WTC11 (cell line): ENCODE data around the gene RPL10A. TPM values are rescaled to one million over a fixed set of nuclear protein-coding genes. Genes with fewer than 3 reads are reported as not detected.

Experiments used
- ATAC-seq: fragments of 200-7000 bp; cut with Tn5 transposase; 2 replicates; pipeline ENCODE4 v1.10.0; 2021; ENCODE audit warnings: mild to moderate bottlenecking, moderate library complexity
- CTCF ChIA-PET: fragments of 300-600 bp; sonication (Branson Sonifier 250); formaldehyde crosslinking; loops from one replicate; lab custom pipeline; 2021; ENCODE audit warnings: antibody characterized with exemption; lab: Charles Lee
- POLR2A ChIA-PET: fragments of 350-600 bp; sonication (Branson Sonifier 250); formaldehyde crosslinking; loops from one replicate; lab custom pipeline; 2021; ENCODE audit warnings: antibody characterized with exemption; lab: Charles Lee
- DNase-seq: peaks from one replicate; pipeline ENCODE4 v3.0.0; 2021; ENCODE audit warnings: low spot score
- H3K27ac Mint-ChIP-seq: 2 replicates; pipeline ENCODE4 v1.8.0; 2021; ENCODE audit warnings: mixed read lengths
- H3K27me3 Mint-ChIP-seq: 2 replicates; pipeline ENCODE4 v1.8.0; 2021; ENCODE audit warnings: low read depth, mild to moderate bottlenecking, moderate library complexity, mixed read lengths
- H3K36me3 Mint-ChIP-seq: 2 replicates; pipeline ENCODE4 v1.8.0; 2021; ENCODE audit warnings: mixed read lengths
- H3K4me1 Mint-ChIP-seq: 2 replicates; pipeline ENCODE4 v1.8.0; 2022; ENCODE audit warnings: mixed read lengths
- H3K4me3 Mint-ChIP-seq: 2 replicates; pipeline ENCODE4 v1.8.0; 2021; ENCODE audit warnings: mild to moderate bottlenecking, moderate library complexity, mixed read lengths
- H3K9me3 Mint-ChIP-seq: 2 replicates; pipeline ENCODE4 v1.8.0; 2021; ENCODE audit warnings: mixed read lengths
- ATF2 ChIP-seq: sonication (generic); formaldehyde crosslinking; IDR thresholded peaks from 2 replicates; pipeline ENCODE4 v1.8.1; 2022; ENCODE audit warnings: low read depth, missing genetic modification reagents, borderline replicate concordance
- ATF6 ChIP-seq: sonication (generic); formaldehyde crosslinking; IDR thresholded peaks from 2 replicates; pipeline ENCODE4 v1.8.1; 2023; ENCODE audit warnings: mild to moderate bottlenecking, missing genetic modification reagents
- E2F1 ChIP-seq: sonication (generic); formaldehyde crosslinking; IDR thresholded peaks from 2 replicates; pipeline ENCODE4 v1.8.0; 2022; ENCODE audit warnings: mild to moderate bottlenecking, missing genetic modification reagents
- E2F5 ChIP-seq: sonication (generic); formaldehyde crosslinking; IDR thresholded peaks from 2 replicates; pipeline ENCODE4 v1.8.1; 2022; ENCODE audit warnings: mild to moderate bottlenecking, moderate library complexity, missing genetic modification reagents
- EMX1 ChIP-seq: fragments of 250-450 bp; sonication (Bioruptor Pico); IDR thresholded peaks from 2 replicates; pipeline ENCODE4 v1.8.0; 2021; ENCODE audit warnings: mild to moderate bottlenecking
- ERG ChIP-seq: fragments of 250-450 bp; sonication (Bioruptor Pico); IDR thresholded peaks from 2 replicates; pipeline ENCODE4 v1.8.0; 2021; ENCODE audit warnings: mild to moderate bottlenecking
- FOXJ3 ChIP-seq: sonication (generic); formaldehyde crosslinking; IDR thresholded peaks from 2 replicates; pipeline ENCODE4 v1.9.0; 2021; ENCODE audit warnings: missing genetic modification reagents, mild to moderate bottlenecking, borderline replicate concordance
- GABPB1 ChIP-seq: sonication (generic); formaldehyde crosslinking; IDR thresholded peaks from 2 replicates; pipeline ENCODE4 v1.8.1; 2023; ENCODE audit warnings: mild to moderate bottlenecking, missing genetic modification reagents
- HMGA2 ChIP-seq: fragments of 250-450 bp; sonication (Bioruptor Pico); IDR thresholded peaks from 2 replicates; pipeline ENCODE4 v1.4.0; 2021; ENCODE audit warnings: mild to moderate bottlenecking, moderate library complexity
- KAT7 ChIP-seq: sonication (generic); formaldehyde crosslinking; IDR thresholded peaks from 2 replicates; pipeline ENCODE4 v1.8.1; 2023; ENCODE audit warnings: missing genetic modification reagents, mild to moderate bottlenecking, borderline replicate concordance
- MLX ChIP-seq: sonication (generic); formaldehyde crosslinking; IDR thresholded peaks from 2 replicates; pipeline ENCODE4 v1.8.1; 2023; ENCODE audit warnings: mild to moderate bottlenecking, missing genetic modification reagents, moderate library complexity
- OVOL2 ChIP-seq: fragments of 250-450 bp; sonication (Bioruptor Pico); IDR thresholded peaks from 2 replicates; pipeline ENCODE4 v1.9.0; 2021; ENCODE audit warnings: mild to moderate bottlenecking, borderline replicate concordance
- PRRX2 ChIP-seq: fragments of 250-450 bp; sonication (Bioruptor Pico); IDR thresholded peaks from 2 replicates; pipeline ENCODE4 v1.8.0; 2021; ENCODE audit warnings: mild to moderate bottlenecking
- RELA ChIP-seq: sonication (generic); formaldehyde crosslinking; IDR thresholded peaks from 2 replicates; pipeline ENCODE4 v1.8.1; 2022; ENCODE audit warnings: missing genetic modification reagents, mild to moderate bottlenecking, borderline replicate concordance
- SMAD4 ChIP-seq: sonication (generic); formaldehyde crosslinking; IDR thresholded peaks from 2 replicates; pipeline ENCODE4 v1.8.0; 2022; ENCODE audit warnings: mild to moderate bottlenecking, missing genetic modification reagents
- SP1 ChIP-seq: sonication (generic); formaldehyde crosslinking; conservative IDR thresholded peaks from 2 replicates; pipeline ENCODE4 v1.8.1; 2022; ENCODE audit warnings: missing genetic modification reagents
- STAT6 ChIP-seq: sonication (generic); formaldehyde crosslinking; conservative IDR thresholded peaks from 2 replicates; pipeline ENCODE4 v1.8.1; 2023; ENCODE audit warnings: mild to moderate bottlenecking, low read depth, missing genetic modification reagents, moderate library complexity
- TEAD1 ChIP-seq: sonication (generic); formaldehyde crosslinking; IDR thresholded peaks from 2 replicates; pipeline ENCODE4 v1.8.0; 2022; ENCODE audit warnings: mild to moderate bottlenecking, missing genetic modification reagents
- TP53 ChIP-seq: sonication (generic); formaldehyde crosslinking; IDR thresholded peaks from 2 replicates; pipeline ENCODE4 v1.8.1; 2023; ENCODE audit warnings: mild to moderate bottlenecking, missing genetic modification reagents
- USF2 ChIP-seq: sonication (generic); formaldehyde crosslinking; IDR thresholded peaks from 2 replicates; pipeline ENCODE4 v1.8.1; 2023; ENCODE audit warnings: mild to moderate bottlenecking, missing genetic modification reagents, moderate library complexity
- ZMAT4 ChIP-seq: fragments of 250-450 bp; sonication (Bioruptor Pico); IDR thresholded peaks from 2 replicates; pipeline ENCODE4 v1.9.0; 2021; ENCODE audit warnings: mild to moderate bottlenecking
- ZNF416 ChIP-seq: fragments of 250-450 bp; sonication (Bioruptor Pico); IDR thresholded peaks from 2 replicates; pipeline ENCODE4 v1.9.0; 2021; ENCODE audit warnings: mild to moderate bottlenecking, inconsistent platforms
- ZNF671 ChIP-seq: fragments of 250-450 bp; sonication (Bioruptor Pico); IDR thresholded peaks from 2 replicates; pipeline ENCODE4 v1.8.0; 2021; ENCODE audit warnings: mild to moderate bottlenecking
- total RNA-seq: library from RNA; stranded (reverse); gene quantifications from 3 replicates; pipeline ENCODE4 v1.2.3, GENCODE V29; 2021

The RPL10A gene
- total RNA-seq, 1 experiment from 2014 or later: 1,829 TPM

- H3K4me3 Mint-ChIP-seq: peak overlapping the region; percentile 95
- DNase-seq (no peak), ATAC-seq (no peak)
- H3K27me3 Mint-ChIP-seq: peaks cover 13% of the 10 kb centered on the region
- ChIA-PET POLR2A (interaction anchor here (0.7 to 7.9 kb wide), 8 partner anchors 14 to 174 kb away, joined by 3 to 54 read pairs (median 5); partner anchors contain the start of gene TEAD3), CTCF (interaction anchor here (0.7 to 1.8 kb wide), 7 partner anchors 16 to 130 kb away, joined by 3 to 8 read pairs (median 5); partner anchors contain the start of gene PPARD)
- H3K27ac Mint-ChIP-seq: peak overlapping the region; percentile 93
- H3K4me1 Mint-ChIP-seq: peaks cover 47% of the 10 kb centered on the region
- H3K36me3 Mint-ChIP-seq: peaks cover 51% of the 10 kb centered on the region
- no peaks in the 10 kb centered on the region for H3K9me3 Mint-ChIP-seq
- TF ChIP-seq OVOL2 (CRISPR knock-in tag): no peak
- TF ChIP-seq MLX (CRISPR knock-in tag): no peak
- TF ChIP-seq TP53 (CRISPR knock-in tag): no peak
- no peak for TF ChIP-seq TEAD1 (CRISPR knock-in tag)
- no peak for TF ChIP-seq ATF6 (CRISPR knock-in tag)
- peak; percentile 13; the same call in 1 of the 2 replicates for TF ChIP-seq ZNF671
- TF ChIP-seq RELA: no peak
- TF ChIP-seq SMAD4 (CRISPR knock-in tag): no peak
- peak; percentile 21; the same call in 1 of the 2 replicates for TF ChIP-seq EMX1
- TF ChIP-seq GABPB1 (CRISPR knock-in tag): no peak
- TF ChIP-seq E2F5 (CRISPR knock-in tag): no peak
- TF ChIP-seq ERG (CRISPR knock-in tag): no peak; the same call in 1 of the 2 replicates
- no peak for TF ChIP-seq USF2 (CRISPR knock-in tag)
- TF ChIP-seq HMGA2 (CRISPR knock-in tag): no peak
- TF ChIP-seq PRRX2 (CRISPR knock-in tag): peak; percentile 54; the same call in 1 of the 2 replicates
- TF ChIP-seq SP1: no peak
- TF ChIP-seq E2F1 (CRISPR knock-in tag): no peak
- TF ChIP-seq ATF2 (CRISPR knock-in tag): no peak
- TF ChIP-seq ZMAT4: no peak
- 0 out of 2 replicates have a peak, but pooled peaks have one; percentile 63 for TF ChIP-seq ZNF416 (CRISPR knock-in tag)
- TF ChIP-seq FOXJ3 (CRISPR knock-in tag): no peak
- no peak for TF ChIP-seq STAT6 (CRISPR knock-in tag)
- TF ChIP-seq KAT7 (CRISPR knock-in tag): no peak
Measured at GRCh38 chr6:35471836-35472345, 3.7 kb downstream of the RPL10A start.
